WTC11 (cell line): ENCODE data around the gene GRM7. TPM values are rescaled to one million over a fixed set of nuclear protein-coding genes. Genes with fewer than 3 reads are reported as not detected.

Experiments
- ATAC-seq: fragments of 200-7000 bp; cut with Tn5 transposase; 2 replicates; pipeline ENCODE4 v1.10.0; 2021; ENCODE audit warnings: mild to moderate bottlenecking, moderate library complexity
- CTCF ChIA-PET: fragments of 300-600 bp; sonication (Branson Sonifier 250); formaldehyde crosslinking; loops from one replicate; lab custom pipeline; 2021; ENCODE audit warnings: antibody characterized with exemption; lab: Charles Lee
- POLR2A ChIA-PET: fragments of 350-600 bp; sonication (Branson Sonifier 250); formaldehyde crosslinking; loops from one replicate; lab custom pipeline; 2021; ENCODE audit warnings: antibody characterized with exemption; lab: Charles Lee
- DNase-seq: peaks from one replicate; pipeline ENCODE4 v3.0.0; 2021; ENCODE audit warnings: low spot score
- H3K27ac Mint-ChIP-seq: 2 replicates; pipeline ENCODE4 v1.8.0; 2021; ENCODE audit warnings: mixed read lengths
- H3K27me3 Mint-ChIP-seq: 2 replicates; pipeline ENCODE4 v1.8.0; 2021; ENCODE audit warnings: low read depth, mild to moderate bottlenecking, moderate library complexity, mixed read lengths
- H3K36me3 Mint-ChIP-seq: 2 replicates; pipeline ENCODE4 v1.8.0; 2021; ENCODE audit warnings: mixed read lengths
- H3K4me1 Mint-ChIP-seq: 2 replicates; pipeline ENCODE4 v1.8.0; 2022; ENCODE audit warnings: mixed read lengths
- H3K4me3 Mint-ChIP-seq: 2 replicates; pipeline ENCODE4 v1.8.0; 2021; ENCODE audit warnings: mild to moderate bottlenecking, moderate library complexity, mixed read lengths
- H3K9me3 Mint-ChIP-seq: 2 replicates; pipeline ENCODE4 v1.8.0; 2021; ENCODE audit warnings: mixed read lengths
- CBFB ChIP-seq: sonication (generic); formaldehyde crosslinking; IDR thresholded peaks from 2 replicates; pipeline ENCODE4 v1.8.1; 2022; ENCODE audit warnings: mild to moderate bottlenecking, low read depth, missing genetic modification reagents
- ELF4 ChIP-seq: sonication (generic); formaldehyde crosslinking; IDR thresholded peaks from 2 replicates; pipeline ENCODE4 v1.8.1; 2022; ENCODE audit warnings: low read depth, mild to moderate bottlenecking, moderate library complexity, missing genetic modification reagents
- FOXJ3 ChIP-seq: sonication (generic); formaldehyde crosslinking; IDR thresholded peaks from 2 replicates; pipeline ENCODE4 v1.9.0; 2021; ENCODE audit warnings: missing genetic modification reagents, mild to moderate bottlenecking, borderline replicate concordance
- GABPB1 ChIP-seq: sonication (generic); formaldehyde crosslinking; IDR thresholded peaks from 2 replicates; pipeline ENCODE4 v1.8.1; 2023; ENCODE audit warnings: mild to moderate bottlenecking, missing genetic modification reagents
- IRF2 ChIP-seq: sonication (generic); formaldehyde crosslinking; IDR thresholded peaks from 2 replicates; pipeline ENCODE4 v1.8.0; 2022; ENCODE audit warnings: low read depth, missing genetic modification reagents, borderline replicate concordance
- JAZF1 ChIP-seq: fragments of 250-450 bp; sonication (Bioruptor Pico); IDR thresholded peaks from 2 replicates; pipeline ENCODE4 v1.9.0; 2021; ENCODE audit warnings: moderate library complexity, mild to moderate bottlenecking, inconsistent platforms
- SMAD3 ChIP-seq: sonication (generic); formaldehyde crosslinking; IDR thresholded peaks from 2 replicates; pipeline ENCODE4 v1.8.0; 2022; ENCODE audit warnings: missing genetic modification reagents, mild to moderate bottlenecking, borderline replicate concordance
- TCF7 ChIP-seq: sonication (generic); formaldehyde crosslinking; IDR thresholded peaks from 2 replicates; pipeline ENCODE4 v1.8.0; 2022; ENCODE audit warnings: mild to moderate bottlenecking, low read depth, missing genetic modification reagents, moderate library complexity
- TP53 ChIP-seq: sonication (generic); formaldehyde crosslinking; IDR thresholded peaks from 2 replicates; pipeline ENCODE4 v1.8.1; 2023; ENCODE audit warnings: mild to moderate bottlenecking, missing genetic modification reagents
- ZNF121 ChIP-seq: sonication (generic); formaldehyde crosslinking; IDR thresholded peaks from 2 replicates; pipeline ENCODE4 v1.8.0; 2023; ENCODE audit warnings: missing genetic modification reagents
- total RNA-seq: library from RNA; stranded (reverse); gene quantifications from 3 replicates; pipeline ENCODE4 v1.2.3, GENCODE V29; 2021
- TF ChIP-seq, protein P1 (sequence below): sonication (generic); formaldehyde crosslinking; IDR thresholded peaks from 2 replicates; pipeline ENCODE4 v1.8.0; 2022; ENCODE audit warnings: mild to moderate bottlenecking, missing genetic modification reagents
- TF ChIP-seq, protein P2 (sequence below): sonication (generic); formaldehyde crosslinking; IDR thresholded peaks from 2 replicates; pipeline ENCODE4 v1.8.0; 2022; ENCODE audit warnings: mild to moderate bottlenecking, missing genetic modification reagents
- TF ChIP-seq, protein P3 (sequence below): sonication (generic); formaldehyde crosslinking; IDR thresholded peaks from 2 replicates; pipeline ENCODE4 v1.8.0; 2023; ENCODE audit warnings: mild to moderate bottlenecking, missing genetic modification reagents
- TF ChIP-seq, protein P4 (sequence below): sonication (generic); formaldehyde crosslinking; IDR thresholded peaks from 2 replicates; pipeline ENCODE4 v1.8.1; 2022; ENCODE audit warnings: mild to moderate bottlenecking, moderate library complexity, missing genetic modification reagents
- TF ChIP-seq, protein P5 (sequence below): sonication (generic); formaldehyde crosslinking; conservative IDR thresholded peaks from 2 replicates; pipeline ENCODE4 v1.8.1; 2022; ENCODE audit warnings: mild to moderate bottlenecking, missing genetic modification reagents
- TF ChIP-seq, protein P6 (sequence below): fragments of 250-450 bp; sonication (Bioruptor Pico); IDR thresholded peaks from 2 replicates; pipeline ENCODE4 v1.9.0; 2021; ENCODE audit warnings: mild to moderate bottlenecking
- TF ChIP-seq, protein P7 (sequence below): fragments of 250-450 bp; sonication (Bioruptor Pico); IDR thresholded peaks from 2 replicates; pipeline ENCODE4 v1.8.0; 2021; ENCODE audit warnings: mild to moderate bottlenecking
- TF ChIP-seq, protein P8 (sequence below): sonication (generic); formaldehyde crosslinking; IDR thresholded peaks from 2 replicates; pipeline ENCODE4 v1.8.1; 2023; ENCODE audit warnings: mild to moderate bottlenecking, moderate library complexity, missing genetic modification reagents
- TF ChIP-seq, protein P9 (sequence below): sonication (generic); formaldehyde crosslinking; IDR thresholded peaks from 2 replicates; pipeline ENCODE4 v1.8.0; 2022; ENCODE audit warnings: mild to moderate bottlenecking, missing genetic modification reagents
- TF ChIP-seq, protein P10 (sequence below): sonication (generic); formaldehyde crosslinking; IDR thresholded peaks from 2 replicates; pipeline ENCODE4 v1.8.0; 2023; ENCODE audit warnings: missing genetic modification reagents

Gene GRM7
- total RNA-seq, 1 experiment from 2014 or later, result 0.42 TPM

DNA sequence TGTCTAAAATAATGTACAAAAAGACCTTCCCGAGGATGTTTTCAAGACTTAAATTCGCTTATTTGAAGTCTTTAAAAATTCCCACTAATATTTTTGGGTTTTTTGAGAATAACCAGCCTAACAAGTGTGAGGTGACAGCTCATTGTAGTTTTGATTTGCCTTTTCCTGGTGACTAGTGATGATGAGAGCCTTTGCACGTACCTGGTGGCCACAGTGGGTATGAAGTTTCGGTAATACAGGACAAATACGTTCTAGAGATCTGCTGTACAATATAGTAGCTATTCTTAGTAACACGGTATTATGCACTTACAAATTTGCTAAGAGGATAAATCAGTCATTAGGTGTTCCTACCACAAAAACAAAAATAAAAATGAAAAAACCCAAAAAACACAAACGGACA, 124.9 kb downstream of the GRM7 start:
- peaks cover 56% of the 10 kb centered on the region for H3K9me3 Mint-ChIP-seq
- DNase-seq (no peak), ATAC-seq (no peak)
- POLR2A ChIA-PET, result interaction anchor here (0.9 kb wide), 1 partner anchor 1294 kb away, joined by 3 read pairs; no protein-coding TSS in a partner anchor
- peaks cover 24% of the 10 kb centered on the region for H3K27me3 Mint-ChIP-seq
- TF ChIP-seq, protein P1, sequence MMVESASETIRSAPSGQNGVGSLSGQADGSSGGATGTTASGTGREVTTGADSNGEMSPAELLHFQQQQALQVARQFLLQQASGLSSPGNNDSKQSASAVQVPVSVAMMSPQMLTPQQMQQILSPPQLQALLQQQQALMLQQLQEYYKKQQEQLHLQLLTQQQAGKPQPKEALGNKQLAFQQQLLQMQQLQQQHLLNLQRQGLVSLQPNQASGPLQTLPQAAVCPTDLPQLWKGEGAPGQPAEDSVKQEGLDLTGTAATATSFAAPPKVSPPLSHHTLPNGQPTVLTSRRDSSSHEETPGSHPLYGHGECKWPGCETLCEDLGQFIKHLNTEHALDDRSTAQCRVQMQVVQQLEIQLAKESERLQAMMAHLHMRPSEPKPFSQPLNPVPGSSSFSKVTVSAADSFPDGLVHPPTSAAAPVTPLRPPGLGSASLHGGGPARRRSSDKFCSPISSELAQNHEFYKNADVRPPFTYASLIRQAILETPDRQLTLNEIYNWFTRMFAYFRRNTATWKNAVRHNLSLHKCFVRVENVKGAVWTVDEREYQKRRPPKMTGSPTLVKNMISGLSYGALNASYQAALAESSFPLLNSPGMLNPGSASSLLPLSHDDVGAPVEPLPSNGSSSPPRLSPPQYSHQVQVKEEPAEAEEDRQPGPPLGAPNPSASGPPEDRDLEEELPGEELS (CRISPR knock-in tag), result no peak
- TF ChIP-seq ELF4 (CRISPR knock-in tag) (no peak), ZNF121 (CRISPR knock-in tag) (no peak), TCF7 (CRISPR knock-in tag) (no peak)
- TF ChIP-seq, protein P2, sequence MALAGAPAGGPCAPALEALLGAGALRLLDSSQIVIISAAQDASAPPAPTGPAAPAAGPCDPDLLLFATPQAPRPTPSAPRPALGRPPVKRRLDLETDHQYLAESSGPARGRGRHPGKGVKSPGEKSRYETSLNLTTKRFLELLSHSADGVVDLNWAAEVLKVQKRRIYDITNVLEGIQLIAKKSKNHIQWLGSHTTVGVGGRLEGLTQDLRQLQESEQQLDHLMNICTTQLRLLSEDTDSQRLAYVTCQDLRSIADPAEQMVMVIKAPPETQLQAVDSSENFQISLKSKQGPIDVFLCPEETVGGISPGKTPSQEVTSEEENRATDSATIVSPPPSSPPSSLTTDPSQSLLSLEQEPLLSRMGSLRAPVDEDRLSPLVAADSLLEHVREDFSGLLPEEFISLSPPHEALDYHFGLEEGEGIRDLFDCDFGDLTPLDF, result no peak
- TF ChIP-seq, protein P3, sequence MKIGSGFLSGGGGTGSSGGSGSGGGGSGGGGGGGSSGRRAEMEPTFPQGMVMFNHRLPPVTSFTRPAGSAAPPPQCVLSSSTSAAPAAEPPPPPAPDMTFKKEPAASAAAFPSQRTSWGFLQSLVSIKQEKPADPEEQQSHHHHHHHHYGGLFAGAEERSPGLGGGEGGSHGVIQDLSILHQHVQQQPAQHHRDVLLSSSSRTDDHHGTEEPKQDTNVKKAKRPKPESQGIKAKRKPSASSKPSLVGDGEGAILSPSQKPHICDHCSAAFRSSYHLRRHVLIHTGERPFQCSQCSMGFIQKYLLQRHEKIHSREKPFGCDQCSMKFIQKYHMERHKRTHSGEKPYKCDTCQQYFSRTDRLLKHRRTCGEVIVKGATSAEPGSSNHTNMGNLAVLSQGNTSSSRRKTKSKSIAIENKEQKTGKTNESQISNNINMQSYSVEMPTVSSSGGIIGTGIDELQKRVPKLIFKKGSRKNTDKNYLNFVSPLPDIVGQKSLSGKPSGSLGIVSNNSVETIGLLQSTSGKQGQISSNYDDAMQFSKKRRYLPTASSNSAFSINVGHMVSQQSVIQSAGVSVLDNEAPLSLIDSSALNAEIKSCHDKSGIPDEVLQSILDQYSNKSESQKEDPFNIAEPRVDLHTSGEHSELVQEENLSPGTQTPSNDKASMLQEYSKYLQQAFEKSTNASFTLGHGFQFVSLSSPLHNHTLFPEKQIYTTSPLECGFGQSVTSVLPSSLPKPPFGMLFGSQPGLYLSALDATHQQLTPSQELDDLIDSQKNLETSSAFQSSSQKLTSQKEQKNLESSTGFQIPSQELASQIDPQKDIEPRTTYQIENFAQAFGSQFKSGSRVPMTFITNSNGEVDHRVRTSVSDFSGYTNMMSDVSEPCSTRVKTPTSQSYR, result no peak
- TF ChIP-seq, protein P4, sequence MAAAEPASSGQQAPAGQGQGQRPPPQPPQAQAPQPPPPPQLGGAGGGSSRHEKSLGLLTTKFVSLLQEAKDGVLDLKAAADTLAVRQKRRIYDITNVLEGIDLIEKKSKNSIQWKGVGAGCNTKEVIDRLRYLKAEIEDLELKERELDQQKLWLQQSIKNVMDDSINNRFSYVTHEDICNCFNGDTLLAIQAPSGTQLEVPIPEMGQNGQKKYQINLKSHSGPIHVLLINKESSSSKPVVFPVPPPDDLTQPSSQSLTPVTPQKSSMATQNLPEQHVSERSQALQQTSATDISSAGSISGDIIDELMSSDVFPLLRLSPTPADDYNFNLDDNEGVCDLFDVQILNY, result no peak
- peaks cover 21% of the 10 kb centered on the region for H3K36me3 Mint-ChIP-seq
- CTCF ChIA-PET, result no interaction called here
- no peak overlapping the region for H3K4me3 Mint-ChIP-seq
- no peak overlapping the region for H3K27ac Mint-ChIP-seq
- H3K4me1 Mint-ChIP-seq, result no peaks in the 10 kb centered on the region

DNA sequence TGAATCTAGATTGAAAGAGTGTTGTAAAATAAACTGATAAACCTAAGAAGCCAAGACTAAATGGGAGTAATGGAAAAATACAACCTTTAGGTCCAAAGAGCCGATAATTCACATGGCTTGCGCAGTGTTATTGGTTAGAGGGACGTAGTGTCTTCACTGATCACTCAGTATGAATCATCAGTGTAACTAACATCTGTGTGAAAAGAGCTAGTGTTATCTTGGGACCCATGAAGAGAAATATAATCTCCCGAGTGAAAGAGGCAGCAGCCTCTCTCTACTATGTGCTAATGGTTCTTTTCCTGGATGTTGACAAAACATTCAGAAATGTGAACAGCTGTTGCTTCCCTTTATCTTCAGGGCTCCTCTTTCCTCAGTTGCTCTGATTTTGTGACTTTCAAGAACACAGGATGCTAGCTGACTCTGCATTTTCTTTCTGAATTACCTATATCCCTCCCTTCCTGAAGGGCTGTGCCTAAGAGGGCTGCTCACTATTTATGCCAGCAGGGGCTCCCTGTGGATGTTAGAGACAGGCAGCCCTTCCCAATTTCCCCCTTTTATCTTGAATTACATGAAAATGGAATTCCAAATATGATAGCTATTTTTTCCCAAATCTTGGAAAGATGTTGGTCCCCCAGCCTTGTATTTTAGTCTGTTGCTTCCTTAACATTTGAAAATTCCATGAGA, 128.8 kb downstream of the GRM7 start:
- ChIA-PET POLR2A (no interaction called here), CTCF (no interaction called here)
- Mint-ChIP-seq H3K4me3 (no peak overlapping the region), H3K27ac (no peak overlapping the region), H3K9me3 (peaks cover 70% of the 10 kb centered on the region), H3K4me1 (no peaks in the 10 kb centered on the region), H3K36me3 (peaks cover 37% of the 10 kb centered on the region), H3K27me3 (peaks cover 50% of the 10 kb centered on the region)
- ATAC-seq, result peak; percentile 68
- no peak for DNase-seq
- TF ChIP-seq CBFB (CRISPR knock-in tag) (no peak), FOXJ3 (CRISPR knock-in tag) (no peak), TP53 (CRISPR knock-in tag) (no peak), JAZF1 (CRISPR knock-in tag) (no peak), GABPB1 (no peak), SMAD3 (CRISPR knock-in tag) (no peak), IRF2 (CRISPR knock-in tag) (no peak)
- TF ChIP-seq, protein P5, sequence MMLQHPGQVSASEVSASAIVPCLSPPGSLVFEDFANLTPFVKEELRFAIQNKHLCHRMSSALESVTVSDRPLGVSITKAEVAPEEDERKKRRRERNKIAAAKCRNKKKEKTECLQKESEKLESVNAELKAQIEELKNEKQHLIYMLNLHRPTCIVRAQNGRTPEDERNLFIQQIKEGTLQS (CRISPR knock-in tag), result no peak
- TF ChIP-seq, protein P6, sequence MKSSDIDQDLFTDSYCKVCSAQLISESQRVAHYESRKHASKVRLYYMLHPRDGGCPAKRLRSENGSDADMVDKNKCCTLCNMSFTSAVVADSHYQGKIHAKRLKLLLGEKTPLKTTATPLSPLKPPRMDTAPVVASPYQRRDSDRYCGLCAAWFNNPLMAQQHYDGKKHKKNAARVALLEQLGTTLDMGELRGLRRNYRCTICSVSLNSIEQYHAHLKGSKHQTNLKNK (CRISPR knock-in tag), result no peak
- TF ChIP-seq, protein P7, sequence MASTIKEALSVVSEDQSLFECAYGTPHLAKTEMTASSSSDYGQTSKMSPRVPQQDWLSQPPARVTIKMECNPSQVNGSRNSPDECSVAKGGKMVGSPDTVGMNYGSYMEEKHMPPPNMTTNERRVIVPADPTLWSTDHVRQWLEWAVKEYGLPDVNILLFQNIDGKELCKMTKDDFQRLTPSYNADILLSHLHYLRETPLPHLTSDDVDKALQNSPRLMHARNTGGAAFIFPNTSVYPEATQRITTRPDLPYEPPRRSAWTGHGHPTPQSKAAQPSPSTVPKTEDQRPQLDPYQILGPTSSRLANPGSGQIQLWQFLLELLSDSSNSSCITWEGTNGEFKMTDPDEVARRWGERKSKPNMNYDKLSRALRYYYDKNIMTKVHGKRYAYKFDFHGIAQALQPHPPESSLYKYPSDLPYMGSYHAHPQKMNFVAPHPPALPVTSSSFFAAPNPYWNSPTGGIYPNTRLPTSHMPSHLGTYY (CRISPR knock-in tag), result no peak
- TF ChIP-seq, protein P8, sequence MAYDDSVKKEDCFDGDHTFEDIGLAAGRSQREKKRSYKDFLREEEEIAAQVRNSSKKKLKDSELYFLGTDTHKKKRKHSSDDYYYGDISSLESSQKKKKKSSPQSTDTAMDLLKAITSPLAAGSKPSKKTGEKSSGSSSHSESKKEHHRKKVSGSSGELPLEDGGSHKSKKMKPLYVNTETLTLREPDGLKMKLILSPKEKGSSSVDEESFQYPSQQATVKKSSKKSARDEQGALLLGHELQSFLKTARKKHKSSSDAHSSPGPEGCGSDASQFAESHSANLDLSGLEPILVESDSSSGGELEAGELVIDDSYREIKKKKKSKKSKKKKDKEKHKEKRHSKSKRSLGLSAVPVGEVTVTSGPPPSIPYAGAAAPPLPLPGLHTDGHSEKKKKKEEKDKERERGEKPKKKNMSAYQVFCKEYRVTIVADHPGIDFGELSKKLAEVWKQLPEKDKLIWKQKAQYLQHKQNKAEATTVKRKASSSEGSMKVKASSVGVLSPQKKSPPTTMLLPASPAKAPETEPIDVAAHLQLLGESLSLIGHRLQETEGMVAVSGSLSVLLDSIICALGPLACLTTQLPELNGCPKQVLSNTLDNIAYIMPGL, result no peak
- TF ChIP-seq, protein P9, sequence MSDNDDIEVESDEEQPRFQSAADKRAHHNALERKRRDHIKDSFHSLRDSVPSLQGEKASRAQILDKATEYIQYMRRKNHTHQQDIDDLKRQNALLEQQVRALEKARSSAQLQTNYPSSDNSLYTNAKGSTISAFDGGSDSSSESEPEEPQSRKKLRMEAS, result no peak
- TF ChIP-seq, protein P4, result no peak
- TF ChIP-seq, protein P10, sequence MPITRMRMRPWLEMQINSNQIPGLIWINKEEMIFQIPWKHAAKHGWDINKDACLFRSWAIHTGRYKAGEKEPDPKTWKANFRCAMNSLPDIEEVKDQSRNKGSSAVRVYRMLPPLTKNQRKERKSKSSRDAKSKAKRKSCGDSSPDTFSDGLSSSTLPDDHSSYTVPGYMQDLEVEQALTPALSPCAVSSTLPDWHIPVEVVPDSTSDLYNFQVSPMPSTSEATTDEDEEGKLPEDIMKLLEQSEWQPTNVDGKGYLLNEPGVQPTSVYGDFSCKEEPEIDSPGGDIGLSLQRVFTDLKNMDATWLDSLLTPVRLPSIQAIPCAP (CRISPR knock-in tag), result no peak
